ENCODE results near the gene ZNF383.

- TF ChIP-seq CTCF (conservative IDR thresholded peaks at IDR 0.05; ENCODE audit: low read depth, low read length) (no peak), CEBPB (IDR thresholded peaks at IDR 0.05; ENCODE audit: low read depth, low read length) (no peak), BHLHE40 (IDR thresholded peaks at IDR 0.05; ENCODE audit: low read depth, low read length) (no peak)
These were observed 25.2 kb downstream of the ZNF383 start for GRCh38 chr19:37243206-37243632.
